Iris pigment epithelial cell (primary cell): ENCODE data around the gene NCCRP1.

Experiments
- DNase-seq: peaks from one replicate; pipeline ENCODE4 v3.0.0-alpha.2; 2011; ENCODE audit warnings: low read depth

Gene NCCRP1

GRCh38 chr19:39180749-39181148 lies 16.0 kb upstream of the NCCRP1 start:
- DNase-seq, result no peak

GRCh38 chr19:39181500-39182173 lies 15.1 kb upstream of the NCCRP1 start:
- DNase-seq, result no peak

DNA sequence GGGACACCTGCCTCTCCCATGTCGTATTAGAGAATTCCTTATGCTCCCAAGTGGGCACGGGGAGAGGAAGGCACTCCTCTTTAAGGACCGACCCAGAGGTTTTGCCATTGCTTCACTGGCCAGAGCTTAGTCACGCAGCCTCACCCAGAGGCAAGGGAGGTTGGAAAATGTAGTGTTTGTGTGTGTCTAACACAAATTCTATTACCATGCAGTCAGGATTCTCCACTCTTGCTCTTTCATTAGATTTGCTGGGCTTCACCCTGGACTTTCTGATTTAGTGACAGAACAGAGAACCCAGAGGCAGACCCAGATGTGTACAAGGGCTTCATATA lies 14.6 kb upstream of the NCCRP1 start:
- DNase-seq, result no peak

DNA sequence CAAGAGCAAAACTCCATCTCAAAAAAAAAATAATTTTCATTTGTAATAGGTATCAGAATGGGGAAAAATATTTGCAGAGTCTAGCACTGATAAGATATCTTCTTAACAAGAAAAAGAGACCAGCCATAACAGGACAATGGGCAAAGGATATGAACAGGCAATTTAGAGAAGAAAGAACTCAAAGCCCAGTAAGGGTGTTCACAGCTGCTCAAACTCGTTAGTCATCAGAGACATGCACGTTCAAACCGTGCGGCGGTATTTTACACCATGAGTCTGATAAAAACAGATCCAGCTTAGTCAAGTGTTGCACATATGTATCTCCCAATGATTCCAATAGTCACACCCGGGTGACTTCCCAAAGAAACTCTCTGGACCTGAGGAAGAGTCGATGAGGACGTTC lies 13.7 kb upstream of the NCCRP1 start:
- no peak for DNase-seq

DNA sequence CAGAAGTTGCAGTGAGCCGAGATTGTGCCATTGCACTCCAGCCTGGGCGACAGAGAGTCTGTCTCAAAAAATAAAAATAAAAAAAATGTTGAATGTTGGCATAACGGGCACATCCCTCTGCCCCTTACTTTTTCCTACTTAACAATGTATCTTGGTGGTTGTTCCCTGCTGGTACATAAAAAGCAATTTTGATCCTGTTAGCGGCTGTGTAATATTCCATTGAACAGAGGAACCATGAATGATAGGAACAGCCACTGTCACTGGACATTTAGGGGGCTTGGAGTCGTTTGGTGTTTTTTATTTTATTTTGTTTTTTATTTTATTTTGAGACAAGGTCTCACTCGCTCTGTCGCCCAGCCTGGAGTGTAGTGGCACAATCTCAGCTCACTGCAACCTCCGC lies 10.4 kb upstream of the NCCRP1 start:
- no peak for DNase-seq

GRCh38 chr19:39187552-39187943 lies 9.2 kb upstream of the NCCRP1 start:
- no peak for DNase-seq

DNA sequence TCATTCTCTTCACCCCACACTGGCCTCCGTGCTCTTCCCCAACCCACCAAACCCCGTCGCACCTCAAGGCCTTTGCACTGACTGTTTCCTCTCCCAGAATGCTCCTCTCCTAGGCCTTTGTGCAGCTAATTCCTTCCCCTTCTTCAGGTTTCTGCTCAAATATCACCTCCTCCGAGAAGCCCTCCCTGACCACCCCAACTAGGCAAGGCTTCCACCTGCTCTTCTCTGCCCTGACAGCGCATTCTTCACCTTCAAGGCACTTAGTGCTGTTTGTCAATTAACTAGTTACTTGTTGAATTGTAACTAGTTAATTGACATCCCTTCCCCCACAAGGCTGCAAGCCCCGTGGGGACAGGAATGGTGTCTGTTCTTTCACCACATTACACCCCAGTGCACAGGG lies 7.8 kb upstream of the NCCRP1 start:
- no peak for DNase-seq

DNA sequence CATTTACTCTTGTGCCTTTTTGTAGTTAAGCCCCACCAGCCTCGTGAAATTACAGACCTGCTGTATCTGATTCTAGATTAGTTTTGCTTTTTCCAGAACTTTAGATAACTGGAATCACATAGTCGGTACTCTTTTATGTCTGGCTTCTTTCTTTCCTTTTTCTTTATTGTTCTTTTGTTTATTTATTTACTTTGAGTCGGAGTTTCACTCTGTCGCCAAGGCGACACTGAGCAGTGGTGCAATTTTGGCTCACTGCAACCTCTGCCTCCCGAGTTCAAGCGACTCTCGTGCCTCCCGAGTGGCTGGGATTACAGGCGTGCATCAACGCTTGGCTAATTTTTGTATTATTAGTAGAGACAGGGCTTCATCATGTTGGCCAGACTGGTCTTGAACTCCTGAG lies 6.0 kb upstream of the NCCRP1 start:
- DNase-seq, result no peak

- DNase-seq, result peak; percentile 7
Observed at GRCh38 chr19:39192846-39193245, 3.9 kb upstream of the NCCRP1 start.

DNA sequence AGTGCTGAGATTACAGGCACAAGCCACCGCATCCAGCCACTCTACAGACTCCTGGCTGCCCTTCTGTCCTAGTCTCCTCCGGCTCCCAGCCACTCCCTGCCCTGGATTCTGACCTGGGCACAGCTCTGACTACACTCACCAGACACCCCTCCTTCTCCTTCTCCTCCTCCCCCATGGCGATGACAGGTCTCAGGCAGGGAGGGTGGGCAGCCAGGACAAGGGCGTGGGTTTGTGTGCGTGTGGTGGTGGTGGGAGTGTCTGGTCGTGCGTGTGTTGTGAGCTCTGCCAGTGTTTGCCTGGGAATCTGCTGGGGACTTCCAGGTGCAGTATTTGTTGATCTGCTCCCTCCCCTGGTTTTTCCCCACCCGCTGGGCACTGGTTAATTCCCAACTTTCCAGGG lies 3.0 kb upstream of the NCCRP1 start:
- no peak for DNase-seq

DNA sequence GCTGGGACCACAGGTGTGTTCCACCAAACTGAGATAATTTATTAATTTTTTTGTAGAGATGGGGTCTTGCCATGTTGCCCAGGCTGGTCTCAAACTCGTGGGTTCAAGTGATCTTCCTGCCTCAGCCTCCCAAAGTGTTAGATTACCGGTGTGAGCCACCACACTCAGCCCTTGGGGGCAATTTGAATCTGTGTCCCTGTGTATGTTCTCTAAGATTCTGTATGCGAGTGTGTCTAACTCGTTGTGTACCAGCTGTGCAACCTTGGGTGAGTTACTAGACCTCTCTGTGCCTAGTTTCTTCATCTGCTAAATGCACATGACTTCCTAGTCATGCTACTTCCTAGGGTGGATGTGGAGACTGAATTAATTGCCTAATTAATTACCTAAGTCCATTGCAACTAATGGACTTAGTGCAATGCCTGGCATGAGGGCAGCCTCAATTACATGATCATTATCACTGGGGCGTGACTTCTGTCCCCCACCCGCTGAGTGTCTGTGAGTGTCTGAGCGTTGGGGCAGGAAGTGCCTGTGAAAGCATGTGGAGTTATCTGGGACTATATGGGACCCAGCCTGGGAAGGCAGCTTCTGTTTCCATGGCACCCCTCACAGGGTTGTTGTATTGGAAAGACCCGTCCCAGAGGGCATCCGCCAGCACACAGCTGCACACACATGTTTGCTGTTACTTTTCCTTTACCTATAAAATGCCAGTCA lies 1.8 kb upstream of the NCCRP1 start:
- DNase-seq, result no peak

GRCh38 chr19:39195755-39196154 lies 1.0 kb upstream of the NCCRP1 start:
- no peak for DNase-seq

- no peak for DNase-seq
Observed at GRCh38 chr19:39196320-39196719, 444 bp upstream of the NCCRP1 start.

DNA sequence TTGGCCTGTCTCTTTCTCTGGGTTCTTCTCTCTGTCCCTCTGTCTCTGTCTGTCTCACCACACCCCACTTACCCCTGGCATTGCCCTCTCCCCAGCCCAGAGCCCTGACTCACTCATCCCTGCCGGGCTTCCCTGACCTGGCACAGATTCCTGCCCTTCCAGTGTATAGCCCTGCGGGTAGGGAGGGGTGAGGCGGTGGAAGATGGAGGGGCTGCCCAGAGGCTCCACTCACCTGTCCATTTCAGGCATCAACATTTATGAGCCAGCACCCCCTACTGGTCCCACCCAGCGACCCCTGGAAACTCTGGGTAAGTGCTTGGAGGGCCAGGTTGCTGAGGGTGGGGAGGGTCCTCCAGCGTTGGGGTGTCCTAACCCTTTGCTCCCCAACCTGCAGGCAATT lies 1.0 kb downstream of the NCCRP1 start:
- no peak for DNase-seq

- peak; percentile 31 for DNase-seq
Observed at GRCh38 chr19:39199025-39199424, 2.3 kb downstream of the NCCRP1 start.

GRCh38 chr19:39200066-39200802 lies 3.5 kb downstream of the NCCRP1 start:
- no peak for DNase-seq

DNA sequence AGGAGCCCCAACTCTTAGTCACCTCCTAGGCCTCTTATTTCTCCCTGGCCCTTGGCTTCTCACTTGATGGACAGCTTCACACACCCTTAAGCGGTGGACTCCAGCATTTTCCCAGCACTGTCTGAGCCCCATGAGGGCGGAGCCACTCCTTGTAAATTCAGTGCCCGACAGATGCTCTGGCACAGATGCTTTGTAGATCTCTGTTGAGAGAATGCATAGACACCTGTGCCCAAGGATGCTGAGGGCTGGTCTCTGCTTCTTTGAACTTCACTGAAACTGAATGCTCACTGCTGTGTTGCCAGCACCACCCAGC lies 4.0 kb downstream of the NCCRP1 start:
- no peak for DNase-seq

GRCh38 chr19:39202998-39203355 lies 6.2 kb downstream of the NCCRP1 start:
- DNase-seq, result no peak

DNA sequence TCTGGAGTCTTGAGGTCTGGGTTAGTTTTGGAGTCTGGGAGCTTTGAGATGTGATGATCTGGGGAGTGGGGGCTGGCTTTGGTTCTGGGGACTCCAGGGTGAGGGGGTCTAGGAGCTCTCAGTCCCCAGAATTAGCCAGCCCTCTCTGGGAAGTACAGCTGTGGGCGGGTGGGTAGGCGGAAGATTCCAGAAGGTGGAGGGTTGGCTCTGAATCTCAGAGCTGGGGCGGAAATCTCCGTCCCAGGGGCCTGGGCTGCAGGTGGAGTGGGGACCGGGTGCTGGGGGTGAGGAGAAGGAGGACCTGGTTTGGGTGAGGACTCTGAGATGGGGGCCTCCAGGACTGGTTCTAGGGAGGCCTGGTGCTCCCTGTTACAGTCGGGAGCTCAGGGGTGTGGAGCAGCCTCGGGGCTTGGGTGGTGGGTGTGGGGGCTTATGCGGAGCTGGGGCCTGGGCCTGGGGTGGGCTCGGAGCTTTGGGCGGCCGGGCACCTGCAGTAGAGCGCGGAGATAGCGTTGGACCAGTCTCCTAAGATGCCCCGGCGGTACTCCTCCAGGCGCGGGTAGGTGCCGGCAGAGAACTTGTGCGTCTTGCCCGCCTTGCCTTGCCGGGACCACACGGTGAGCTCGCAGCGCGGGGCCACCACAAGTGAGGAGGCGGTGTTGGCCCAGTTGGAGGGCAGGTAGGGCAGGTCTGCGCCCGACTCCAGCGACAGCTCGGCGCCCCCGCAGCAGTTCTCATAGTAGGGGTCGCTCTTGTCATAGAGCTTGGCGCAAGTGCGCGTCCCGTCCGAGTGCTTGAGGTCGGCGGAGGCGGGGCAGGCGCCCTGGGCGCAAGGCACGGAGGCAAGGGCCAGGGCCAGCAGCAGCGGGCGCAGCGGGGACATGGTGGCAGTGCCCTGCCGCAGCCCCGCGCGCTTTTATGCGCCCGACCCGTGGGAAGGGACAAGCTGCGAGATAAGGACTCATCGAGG lies 6.9 kb downstream of the NCCRP1 start, which contains the start of gene SYCN:
TSS of gene SYCN (minus strand) at position 892 of the 970 bp plus-strand sequence. CDS start at position 883, 9 bp downstream.
- DNase-seq, result no peak

DNA sequence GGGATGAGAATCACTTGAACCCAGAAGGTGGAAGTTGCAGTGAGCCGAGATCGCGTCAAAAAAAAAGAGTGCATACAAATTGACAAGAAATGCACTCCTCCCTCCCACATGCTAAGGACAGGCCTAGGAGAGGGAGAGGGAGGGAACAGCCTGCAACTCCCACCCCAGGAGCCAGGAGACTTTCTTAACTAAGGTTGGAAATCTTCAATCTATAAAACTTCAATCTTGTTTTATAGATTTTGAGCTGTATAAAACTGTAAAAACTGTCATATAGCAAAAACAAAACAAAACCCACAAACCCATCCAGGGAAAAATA lies 8.6 kb downstream of the NCCRP1 start:
- DNase-seq, result no peak

DNA sequence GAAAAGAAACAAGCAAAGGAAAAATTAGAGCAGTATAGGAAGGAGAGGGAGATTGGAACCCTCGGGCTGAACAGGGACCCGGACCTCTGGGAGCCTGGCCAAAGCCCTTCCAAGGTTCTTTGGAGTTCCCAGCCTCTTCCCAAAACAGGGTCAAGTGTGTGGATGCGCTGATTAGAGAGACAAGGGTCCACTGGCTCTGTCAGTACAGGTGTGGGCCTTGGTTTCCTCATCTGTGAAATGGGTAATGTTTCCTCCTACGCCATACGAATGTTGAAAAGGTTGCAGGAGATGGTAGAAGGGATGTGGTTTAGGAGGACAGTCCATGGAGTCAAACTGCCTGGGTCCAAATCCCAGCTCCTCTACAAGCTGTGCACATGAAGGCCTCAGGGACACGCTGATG lies 9.4 kb downstream of the NCCRP1 start:
- DNase-seq, result no peak

DNA sequence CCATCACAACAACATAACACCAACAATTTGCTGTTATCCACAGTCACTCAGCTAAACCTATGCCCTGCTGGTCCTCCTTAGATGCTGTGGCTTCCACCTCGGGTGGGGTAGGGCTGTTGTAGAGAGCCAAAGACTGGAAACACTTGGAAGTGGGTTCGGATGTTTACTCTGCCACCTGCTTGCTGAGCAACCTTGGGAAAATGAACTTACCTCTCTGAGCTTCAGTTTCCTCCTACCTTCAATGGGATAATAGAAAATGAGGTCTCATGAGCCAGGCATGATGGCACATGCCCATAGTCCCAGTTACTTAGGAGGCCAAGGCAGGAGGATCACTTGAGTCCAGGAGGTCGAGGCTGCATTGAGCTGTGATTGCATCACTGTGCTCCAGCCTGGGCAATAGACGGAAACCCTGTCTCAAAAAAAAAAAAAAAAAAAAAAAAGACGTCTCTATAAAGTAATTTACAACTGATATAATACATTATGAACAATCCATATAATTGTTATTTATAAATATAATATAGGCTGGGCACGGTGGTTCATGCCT lies 10.6 kb downstream of the NCCRP1 start:
- DNase-seq, result no peak
